Stimulated activated CD8-positive, alpha-beta memory T cell treated with anti-CD3 and anti-CD28 coated beads, Interleukin-15, amount 100 ng/mL, for 48 hours (primary cell): ENCODE data around the gene PLPP2.

ENCODE experiments used
- DNase-seq, 2 donors: peaks; one replicate each; pipeline ENCODE4 v3.0.0-alpha.2; 2020; ENCODE audit warnings: low read depth in 2 of 2

The PLPP2 gene

DNA sequence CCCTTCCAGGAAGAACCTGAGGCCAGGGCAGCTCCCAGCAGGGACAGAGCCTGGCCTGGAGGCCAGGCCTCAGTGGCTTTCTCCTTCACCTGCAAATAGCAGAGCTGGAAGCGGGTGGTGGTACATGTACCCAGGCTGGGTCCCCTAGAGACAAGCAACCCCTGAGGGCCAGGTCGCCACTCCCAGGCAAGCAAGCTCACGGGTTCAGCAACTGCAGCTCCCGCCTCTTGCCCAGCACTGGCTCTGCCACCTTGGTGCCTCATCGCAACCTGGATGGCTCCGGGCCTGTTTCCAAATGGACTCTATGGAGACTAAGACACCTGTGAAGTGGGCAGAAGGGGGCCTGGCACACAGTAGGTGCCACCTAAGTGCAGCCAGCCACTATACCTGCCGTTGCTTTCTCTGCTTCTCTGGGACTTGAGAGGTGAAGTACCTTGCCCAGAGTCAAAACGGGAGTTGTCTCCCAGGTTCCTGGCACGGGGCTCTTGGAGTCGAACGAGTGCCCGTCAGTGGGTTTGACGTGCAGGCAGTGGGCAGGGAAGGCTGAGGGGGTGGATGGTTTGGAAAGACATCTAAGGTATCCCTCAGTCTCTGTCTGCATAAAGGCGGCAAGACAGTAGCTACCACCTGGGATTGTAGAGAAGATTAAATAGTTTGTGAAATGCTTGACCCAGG, 2.4 kb upstream of the PLPP2 start:
- DNase-seq, result no peak

DNA sequence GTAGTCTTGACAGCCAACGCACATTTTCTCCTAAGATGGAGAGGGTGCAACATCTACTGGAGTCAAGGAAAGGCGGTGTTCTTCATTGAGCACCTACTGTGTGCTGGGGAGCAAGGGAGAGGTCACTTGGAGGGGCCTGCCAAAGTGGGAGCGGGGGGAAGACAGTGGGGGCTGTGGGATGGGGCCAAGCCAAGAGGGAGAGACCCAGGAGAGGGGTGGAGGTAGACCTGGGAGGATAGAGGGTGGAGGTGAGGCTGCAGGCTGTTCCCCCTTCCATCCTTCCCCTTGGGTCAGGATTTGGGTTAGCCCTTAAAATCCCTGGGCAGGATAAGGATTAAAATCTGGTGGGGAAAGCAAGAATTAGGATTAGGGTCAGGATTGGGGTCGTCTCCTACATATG, 1.7 kb upstream of the PLPP2 start:
- no peak for DNase-seq

DNA sequence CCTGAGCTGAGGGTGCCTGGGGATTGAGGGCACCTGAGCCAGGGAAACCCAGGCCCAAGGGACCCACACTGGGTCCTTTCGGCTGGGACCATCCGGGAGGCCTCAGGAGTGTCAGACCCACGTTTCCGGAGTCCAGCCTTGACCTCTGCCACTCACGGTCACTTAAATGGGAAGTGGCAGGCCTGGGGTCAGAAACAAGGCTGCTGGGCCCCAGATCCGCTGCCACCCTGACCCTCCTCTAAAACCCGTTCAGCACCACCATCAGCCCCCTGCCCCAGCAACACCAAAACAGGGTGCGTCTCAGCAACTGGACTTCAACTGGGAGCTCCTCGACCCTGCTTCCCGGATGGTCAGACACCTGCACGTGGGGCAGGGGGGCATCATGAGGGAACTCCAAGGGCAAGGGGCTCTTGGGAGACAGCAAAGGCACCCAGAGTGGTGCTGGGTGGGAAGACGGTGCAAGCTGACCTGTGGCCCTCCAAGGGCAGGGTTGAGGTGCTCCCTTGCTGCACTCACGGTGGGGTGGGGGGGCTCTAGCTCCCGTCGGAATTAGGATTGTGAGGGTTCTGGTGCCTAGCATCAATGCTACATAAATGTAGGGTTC, 1.2 kb upstream of the PLPP2 start:
- no peak for DNase-seq

DNA sequence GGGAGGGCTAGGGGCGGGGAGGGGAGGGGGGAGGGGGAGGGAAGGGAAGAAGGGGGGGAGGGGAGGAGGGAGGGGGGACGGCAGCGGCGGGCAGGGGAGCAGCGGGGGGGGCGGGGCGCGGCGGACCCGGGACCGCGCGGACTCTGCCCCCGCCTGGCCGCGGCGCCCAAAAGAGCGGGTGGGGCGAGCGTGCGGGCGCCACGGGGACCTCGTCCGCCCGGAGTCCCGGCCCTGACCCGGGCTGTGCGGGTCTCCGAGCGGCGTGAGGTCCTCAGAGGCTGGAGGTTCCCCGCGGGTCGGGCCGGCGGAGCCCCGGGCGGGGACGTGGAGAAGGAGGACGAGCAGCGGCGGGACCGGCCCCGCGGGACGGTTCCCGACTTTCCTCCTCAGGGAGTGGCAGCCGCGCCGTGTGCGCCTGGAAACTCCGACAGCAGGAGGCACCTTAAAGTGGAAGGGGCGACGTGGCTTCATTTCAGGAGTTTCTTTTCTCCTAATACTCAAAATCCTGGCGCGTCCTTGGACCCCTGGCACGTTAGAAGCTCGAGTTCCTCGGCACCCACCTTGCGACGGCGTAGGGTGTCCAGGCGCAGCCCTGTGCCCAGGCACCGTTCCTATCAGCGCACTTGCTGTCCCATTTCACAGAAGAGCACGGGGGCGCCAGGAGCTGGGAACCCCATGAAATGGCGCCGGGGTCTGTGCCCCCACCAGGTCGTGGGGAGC, 518 bp upstream of the PLPP2 start:
- no peak for DNase-seq

DNA sequence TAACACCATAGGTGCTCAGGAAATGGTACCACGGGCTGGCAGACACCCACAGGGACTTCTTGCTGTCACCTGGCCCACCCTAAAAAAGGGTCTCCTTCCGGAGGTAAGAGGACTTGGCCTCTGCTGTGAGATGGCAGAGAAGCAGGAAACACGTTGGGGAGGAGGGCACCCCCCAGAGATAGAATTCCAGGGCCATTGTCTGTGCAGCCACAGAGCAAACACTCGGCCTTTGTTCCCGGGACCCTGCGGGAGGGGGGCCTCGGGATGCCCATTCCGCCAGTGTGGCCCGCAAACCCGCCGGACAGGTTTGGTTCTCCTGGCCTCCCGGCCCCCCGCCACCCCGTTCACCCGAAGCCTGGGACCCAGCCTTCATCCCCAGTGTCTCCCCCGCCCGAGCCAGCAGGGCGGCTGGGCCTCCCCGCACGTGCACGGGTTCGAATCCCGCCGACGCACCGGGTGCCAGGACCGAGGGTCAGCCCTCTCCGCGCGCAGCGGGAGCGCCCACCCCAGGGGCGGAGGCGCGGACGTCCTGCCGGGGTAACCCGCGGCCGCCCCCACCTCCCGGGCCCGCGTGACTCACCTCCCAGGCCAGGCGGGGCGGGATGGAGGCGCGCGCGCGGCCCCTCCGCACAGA, 714 bp downstream of the PLPP2 start:
- DNase-seq, result no peak

DNA sequence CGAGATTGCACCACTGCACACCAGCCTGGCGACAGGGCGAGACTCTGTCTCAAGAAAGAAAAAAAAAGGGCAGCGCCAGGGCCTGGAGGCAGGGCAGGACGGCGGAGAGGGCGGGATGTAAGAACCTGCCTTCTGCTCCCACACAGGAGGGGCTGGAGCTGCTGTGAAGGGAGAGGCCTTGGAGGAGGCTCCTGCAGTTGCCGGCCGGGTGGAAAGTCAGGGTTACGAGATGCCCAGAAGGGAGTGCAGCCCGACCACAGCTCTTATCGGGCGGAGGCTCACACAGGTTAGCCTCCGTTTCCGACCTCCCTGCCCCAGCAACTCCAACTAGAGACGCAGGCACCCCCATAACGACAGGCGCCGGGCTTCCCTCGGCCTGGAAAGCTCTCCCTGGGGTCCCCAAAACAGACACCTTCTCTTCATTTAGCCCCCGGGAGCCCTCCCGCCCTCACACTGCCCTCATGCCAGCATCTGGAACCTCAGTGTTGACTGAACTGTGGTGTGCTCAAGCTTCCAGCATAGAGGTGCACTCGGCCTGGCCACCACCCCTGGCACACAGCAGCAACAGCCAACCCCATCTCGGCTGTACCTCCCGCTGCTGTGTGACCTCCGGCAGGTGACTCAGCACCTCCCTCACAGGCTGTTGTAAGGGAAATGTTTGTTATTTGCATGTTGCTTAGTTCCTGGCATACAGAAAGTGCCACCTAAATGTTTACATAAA, 1.4 kb downstream of the PLPP2 start:
- peak in 1 of 2 donors; percentile 27 for DNase-seq

DNA sequence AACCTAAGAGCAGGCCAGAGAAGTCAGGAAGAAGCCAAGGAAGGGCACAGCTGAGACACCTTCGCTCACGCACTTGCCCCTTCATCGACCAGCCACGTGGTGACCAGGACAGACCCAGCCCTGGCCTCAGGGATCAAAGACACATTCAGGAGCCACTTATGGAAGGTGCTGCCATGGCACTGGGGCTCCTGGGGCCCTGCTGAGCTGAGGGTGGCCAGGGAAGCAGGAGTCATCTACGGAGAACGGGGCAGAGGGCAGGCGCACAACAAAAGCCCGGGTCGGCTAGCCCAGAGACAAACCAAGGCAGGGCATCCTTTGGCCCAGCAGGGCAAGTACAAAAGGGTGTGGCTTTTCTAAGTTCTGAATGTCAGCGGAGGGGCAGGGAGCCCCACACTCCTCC, 2.3 kb downstream of the PLPP2 start:
- DNase-seq, result no peak

DNA sequence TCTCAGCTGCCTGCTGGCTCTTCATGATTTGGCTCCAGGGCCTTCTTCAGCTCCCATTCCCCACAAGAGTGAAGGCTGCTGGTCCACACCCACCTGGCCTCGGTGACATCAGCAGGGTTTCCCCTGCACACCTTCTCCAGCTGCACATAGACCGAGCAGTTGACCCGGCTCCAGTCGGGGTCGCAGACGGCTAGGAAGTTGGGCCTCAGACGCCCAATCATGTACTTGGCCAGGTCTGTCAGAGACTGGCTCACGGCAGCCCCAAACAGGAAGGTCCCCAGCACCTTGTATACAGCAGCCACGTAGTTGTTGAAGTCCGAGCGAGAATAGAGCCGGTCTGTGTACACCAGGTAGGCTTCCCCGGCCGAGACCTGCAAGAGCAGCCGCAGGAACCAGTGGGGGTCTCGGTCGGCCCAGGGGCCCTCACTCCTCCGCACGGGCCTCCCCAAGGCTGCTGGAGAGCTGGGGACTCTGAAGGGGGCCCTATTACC, 3.8 kb downstream of the PLPP2 start:
- no peak for DNase-seq

DNA sequence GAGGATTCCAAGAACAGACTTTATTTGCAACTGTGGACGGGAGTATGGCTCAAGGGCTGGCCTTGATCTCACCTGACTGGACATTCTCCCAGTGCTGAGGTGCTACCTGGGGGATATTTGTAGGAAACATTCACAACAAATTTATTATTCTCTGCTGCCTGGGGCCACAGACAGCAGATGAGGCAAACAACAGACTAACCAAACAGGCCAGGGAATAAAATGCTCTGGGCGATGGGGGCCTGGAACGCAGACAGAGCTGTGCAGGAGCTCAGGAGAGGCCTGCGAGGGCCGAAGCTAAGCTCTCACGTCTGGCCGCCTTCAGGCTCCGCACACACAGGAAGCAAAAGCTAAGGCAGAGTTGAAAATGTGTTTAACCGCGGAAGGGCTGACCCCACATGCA, 7.8 kb downstream of the PLPP2 start:
- DNase-seq, result no peak

DNA sequence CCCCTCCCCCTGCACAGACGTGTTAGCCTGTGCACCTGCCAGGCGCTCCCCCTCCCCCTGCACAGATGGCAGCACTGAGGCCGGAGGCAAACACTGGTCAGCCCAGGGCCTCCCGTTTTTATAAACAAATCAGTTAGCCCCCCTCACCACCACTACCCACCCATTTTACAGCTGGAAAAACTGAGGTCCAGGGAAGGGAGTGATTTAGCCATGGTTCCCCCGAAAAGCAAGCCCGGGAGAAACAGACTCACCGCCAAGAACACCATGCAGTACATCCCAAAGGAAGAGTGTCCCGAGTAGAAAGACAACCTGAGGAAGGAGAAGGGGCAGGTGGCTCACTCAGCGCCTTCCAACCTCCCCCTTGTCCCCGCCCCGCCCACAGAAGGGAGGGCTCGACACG, 8.7 kb downstream of the PLPP2 start:
- no peak for DNase-seq

DNA sequence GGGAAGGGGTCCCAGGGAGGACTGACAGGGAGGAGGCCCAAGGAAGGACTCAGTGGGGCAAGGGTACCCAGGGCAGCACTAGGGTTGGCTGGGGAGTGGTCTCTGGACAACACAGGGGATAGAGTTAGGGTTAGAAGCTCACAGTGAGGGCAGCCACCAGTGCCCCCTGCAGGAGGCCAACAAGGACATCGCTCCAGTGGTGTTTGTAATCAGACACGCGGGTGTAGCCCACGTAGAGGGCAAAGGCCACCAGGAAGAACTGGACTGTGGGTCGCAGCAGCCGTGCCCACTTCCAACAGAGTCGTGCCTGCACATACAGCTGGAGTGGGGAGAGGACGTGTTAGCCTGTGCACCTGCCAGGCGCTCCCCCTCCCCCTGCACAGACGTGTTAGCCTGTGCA, 9.2 kb downstream of the PLPP2 start:
- DNase-seq, result no peak

DNA sequence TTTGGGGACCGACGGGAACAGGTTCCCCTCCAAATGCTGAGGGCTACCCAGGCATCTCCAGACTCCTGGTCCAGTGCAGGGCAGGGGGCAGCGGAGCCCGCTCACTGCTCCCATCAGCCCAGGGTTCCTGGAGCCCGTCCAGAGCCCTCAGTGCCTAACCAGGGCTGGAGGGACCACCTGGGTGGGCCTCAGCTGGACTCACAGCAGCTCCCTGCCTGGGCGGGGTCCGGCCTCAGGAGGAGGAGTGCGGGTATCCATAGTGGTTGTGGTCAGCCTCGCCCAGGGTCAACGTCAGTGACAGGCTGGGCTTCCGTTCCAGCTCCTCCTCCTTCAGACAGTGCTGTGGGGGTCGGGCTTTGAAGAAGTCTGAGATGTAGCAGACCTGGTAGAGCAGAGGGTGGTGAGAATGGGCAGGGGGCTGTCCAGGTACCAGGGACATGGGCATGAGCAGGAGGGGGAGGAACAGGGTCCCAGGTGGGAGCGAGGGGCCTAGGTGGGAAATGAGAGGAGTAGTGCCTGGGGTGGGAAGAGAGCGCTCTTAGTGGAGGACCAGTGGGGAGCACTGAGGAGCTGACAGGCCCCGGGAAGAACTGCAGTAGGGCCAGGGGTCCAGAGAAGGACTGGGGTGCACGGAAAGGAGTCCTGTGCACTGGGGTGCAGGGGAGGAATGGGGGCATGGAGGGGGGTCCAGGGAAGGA, 9.9 kb downstream of the PLPP2 start:
- no peak for DNase-seq

DNA sequence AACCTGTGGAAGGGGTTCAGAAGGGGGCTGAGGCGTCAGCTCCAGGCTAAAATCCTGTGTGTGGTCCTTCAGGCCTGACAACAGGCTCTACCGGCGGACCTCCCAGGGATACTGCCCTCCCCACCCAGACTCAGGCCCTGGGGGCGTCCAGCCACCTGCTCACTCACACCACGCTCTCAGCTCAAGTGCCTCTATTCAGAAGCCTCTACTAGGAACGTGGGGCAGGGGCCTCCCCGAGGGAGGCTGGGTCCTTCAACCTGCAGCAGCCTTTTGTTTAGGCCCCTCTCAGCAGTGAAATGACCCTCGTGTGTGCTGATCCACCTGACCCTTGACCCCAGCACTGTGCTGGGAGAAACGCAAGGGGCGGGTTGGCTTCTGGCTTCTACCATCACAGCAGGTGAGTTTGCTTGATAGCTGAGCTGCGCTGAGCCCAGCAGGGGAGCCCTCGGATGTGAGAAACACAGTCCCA, 10.6 kb downstream of the PLPP2 start:
- no peak for DNase-seq

DNA sequence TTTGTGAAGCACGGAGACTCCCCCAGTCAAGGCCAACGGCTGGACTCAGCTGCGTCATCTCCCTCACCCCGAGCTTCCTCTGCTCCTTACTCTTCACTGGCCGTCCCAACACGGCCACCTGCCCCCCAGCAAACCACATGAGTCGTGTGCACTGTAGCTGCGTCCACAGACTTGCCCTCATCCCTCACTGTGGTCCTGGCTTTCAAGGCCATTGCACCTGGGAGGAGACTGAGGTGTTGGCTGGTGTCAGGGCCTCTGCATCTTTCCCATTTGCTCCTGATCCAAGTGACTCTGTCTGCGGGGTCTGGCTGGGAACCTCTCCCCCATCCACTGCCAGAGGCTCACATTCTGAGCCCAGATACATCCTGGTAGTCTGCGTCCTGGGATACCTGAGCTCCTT, 11.5 kb downstream of the PLPP2 start:
- DNase-seq, result no peak

DNA sequence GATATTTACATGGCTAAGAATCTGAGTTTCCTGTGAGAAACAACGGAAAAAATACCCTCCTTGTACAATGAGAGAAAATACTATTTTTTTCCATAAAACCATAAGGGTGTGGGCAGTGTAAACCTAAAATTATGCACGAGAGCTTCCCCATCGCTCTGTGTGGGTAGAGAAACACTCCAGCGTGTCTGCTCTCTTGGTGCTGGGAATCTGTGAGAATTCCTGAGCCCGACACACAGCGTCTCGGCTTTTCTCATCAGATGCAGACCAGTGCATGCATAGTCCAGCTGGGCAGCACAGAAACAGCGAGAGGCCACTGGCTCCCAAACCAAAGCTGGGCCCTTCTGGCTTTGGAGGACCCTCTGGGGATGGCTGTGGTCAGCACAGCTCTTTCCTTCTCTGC, 12.0 kb downstream of the PLPP2 start:
- DNase-seq, result no peak

DNA sequence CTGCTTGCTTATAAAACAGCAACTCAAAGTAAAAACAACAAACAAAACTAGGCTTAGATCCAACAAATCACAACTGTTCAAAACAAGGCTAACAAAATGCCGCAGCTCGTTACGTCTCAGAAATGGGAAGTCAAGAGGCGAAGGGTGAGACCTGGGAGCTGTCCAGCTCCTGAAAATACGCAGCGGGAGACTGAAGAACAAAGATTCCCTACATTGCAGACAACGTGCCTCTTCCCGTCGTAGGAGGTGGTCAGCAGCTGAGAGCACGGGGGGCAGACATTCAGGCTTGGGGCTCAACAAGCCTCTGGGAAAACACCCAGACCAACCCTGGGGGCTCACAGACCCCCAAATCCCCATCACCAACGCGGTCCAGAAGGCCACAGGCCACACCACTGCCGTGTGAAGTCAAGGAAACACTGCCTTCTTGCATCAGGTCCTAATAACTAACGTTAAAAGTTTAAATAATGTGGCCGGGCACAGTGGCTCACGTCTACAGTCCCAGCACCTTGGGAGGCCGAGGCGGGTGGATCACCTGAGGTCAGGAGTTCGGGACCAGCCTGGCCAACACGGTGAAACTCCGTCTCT, 13.5 kb downstream of the PLPP2 start:
- DNase-seq, result no peak

DNA sequence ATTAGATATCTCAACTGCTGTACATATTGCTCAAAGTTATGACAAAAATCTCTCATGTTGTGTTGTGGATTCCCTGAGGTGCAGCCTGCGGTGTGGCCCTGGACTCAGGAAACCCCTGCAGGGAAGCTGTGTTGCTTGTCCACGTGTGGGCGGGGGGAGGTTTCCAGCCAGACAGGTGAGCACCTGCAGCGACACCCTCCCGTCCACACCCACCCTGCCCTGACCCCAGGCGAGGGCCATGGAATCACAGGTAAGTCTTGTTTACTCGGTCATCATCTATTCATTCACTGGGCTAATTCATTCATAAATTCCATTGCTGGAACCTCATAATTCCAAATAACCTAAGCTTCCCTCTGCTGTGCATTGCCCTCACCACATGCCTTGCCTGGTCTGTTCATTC, 14.1 kb downstream of the PLPP2 start:
- DNase-seq, result no peak

DNA sequence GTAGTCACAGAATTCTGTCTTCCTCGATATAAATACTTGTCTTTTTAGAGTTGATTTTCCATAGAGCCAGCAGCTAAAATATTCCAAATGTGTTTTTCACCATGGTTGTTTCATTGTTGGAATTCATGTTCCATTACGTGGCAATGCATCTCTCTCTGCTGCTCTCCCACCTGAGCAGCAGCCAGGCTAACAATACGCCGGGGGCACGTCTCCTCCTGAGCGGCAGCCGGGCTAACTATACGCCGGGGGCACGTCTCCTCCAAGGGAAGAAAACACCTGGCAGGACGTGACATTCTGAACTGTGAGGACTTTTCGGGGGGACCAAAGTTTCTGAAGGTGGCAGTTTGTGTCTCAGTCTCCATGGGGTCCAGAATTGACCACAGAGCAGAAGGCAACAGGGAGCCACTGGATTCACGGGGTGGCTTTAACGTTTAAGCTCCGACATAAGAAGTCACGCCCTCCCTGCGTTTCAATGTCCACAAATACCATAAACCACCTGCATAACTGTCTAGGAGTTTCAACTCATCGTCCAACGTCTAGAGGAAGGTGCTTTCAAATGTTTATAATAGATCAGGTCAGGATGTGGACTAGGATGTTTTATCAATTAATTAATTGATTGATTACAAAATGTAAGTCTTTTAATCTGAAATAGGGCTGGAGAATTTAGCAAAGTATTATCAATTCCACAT, 15.1 kb downstream of the PLPP2 start:
- no peak for DNase-seq

DNA sequence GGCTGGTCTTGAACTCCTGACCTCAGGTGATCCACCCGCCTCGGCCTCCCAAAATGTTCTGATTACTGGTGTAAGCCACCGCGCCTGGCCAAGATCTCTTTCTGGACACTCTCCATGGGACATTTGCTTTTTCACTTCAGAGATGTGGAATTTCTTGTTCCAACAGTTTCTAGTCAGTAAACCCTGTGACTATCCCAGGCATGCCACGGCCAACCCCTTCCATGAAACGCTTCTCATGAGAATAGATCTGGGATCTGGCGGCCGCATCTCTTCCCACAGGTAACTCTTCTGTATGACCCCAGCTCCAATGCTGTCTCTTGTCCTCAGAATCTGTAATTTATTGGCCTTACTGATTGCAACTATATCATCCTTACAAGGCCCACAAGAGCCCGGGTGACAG, 16.2 kb downstream of the PLPP2 start:
- no peak for DNase-seq

DNA sequence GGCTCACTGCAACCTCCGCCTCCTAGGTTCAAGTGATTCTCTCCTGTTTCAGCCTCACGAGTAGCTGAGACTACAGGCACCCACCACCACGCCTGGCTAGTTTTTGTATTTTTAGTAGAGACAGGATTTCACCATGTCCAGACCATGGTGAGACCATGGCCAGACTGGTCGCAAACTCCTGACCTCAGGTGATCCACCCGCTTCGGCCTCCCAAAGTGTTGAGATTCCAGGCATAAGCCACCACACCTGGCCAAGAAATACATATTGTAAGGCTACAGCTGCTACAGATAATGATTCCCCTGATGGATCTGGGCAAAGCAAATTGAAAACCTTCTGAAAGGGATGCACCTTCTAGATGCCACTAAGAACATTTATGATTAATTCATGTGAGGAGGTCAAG, 17.8 kb downstream of the PLPP2 start:
- no peak for DNase-seq
